Measurements from ENCODE around the gene MYOCOS.

MYOCOS gene

DNA sequence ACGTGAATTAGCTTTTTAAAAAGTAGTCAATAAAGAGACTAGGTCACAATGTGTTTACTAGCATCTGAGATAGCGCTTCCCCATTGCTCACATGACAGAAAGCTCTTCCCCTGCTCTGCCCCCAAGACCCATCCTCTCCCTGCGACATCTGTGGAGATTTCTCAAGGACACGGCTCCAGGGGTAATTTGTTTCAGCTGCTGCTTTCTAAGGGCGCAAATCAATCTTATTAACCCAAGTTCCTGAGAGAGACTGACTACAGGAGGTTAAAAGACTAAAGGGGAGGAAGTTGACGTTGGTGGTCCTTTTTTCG, at the start of gene MYOCOS:
Gene MYOCOS (plus strand): TSS at position 92 of the 311 bp plus-strand sequence. CDS start 1,641 bp downstream, outside the sequence.
- no peak for DNase-seq
- Mint-ChIP-seq H3K9me3 (no peaks in the 10 kb centered on the region), H3K27me3 (ENCODE audit: low read depth, poor library complexity) (no peaks in the 10 kb centered on the region), H3K27ac (peak within 1 kb of the TSS; percentile 95), H3K4me1 (peaks cover 25% of the 10 kb centered on the region), H3K4me3 (no peak within 1 kb of the TSS), H3K36me3 (ENCODE audit: low read depth) (no peaks in the 10 kb centered on the region)
- TF ChIP-seq, protein P1, sequence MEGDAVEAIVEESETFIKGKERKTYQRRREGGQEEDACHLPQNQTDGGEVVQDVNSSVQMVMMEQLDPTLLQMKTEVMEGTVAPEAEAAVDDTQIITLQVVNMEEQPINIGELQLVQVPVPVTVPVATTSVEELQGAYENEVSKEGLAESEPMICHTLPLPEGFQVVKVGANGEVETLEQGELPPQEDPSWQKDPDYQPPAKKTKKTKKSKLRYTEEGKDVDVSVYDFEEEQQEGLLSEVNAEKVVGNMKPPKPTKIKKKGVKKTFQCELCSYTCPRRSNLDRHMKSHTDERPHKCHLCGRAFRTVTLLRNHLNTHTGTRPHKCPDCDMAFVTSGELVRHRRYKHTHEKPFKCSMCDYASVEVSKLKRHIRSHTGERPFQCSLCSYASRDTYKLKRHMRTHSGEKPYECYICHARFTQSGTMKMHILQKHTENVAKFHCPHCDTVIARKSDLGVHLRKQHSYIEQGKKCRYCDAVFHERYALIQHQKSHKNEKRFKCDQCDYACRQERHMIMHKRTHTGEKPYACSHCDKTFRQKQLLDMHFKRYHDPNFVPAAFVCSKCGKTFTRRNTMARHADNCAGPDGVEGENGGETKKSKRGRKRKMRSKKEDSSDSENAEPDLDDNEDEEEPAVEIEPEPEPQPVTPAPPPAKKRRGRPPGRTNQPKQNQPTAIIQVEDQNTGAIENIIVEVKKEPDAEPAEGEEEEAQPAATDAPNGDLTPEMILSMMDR (IDR thresholded peaks at IDR 0.05): no peak

- Mint-ChIP-seq H3K4me1 (no peaks in the 10 kb centered on the region), H3K27me3 (ENCODE audit: low read depth, poor library complexity) (no peaks in the 10 kb centered on the region), H3K27ac (peak overlapping the region; percentile 13), H3K4me3 (no peak overlapping the region), H3K9me3 (no peaks in the 10 kb centered on the region), H3K36me3 (ENCODE audit: low read depth) (peaks cover 72% of the 10 kb centered on the region)
- TF ChIP-seq, protein P1 (IDR thresholded peaks at IDR 0.05): no peak
- DNase-seq: no peak
Observed at GRCh38 chr1:171576144-171576543, 45.9 kb upstream of the MYOCOS start.

DNA sequence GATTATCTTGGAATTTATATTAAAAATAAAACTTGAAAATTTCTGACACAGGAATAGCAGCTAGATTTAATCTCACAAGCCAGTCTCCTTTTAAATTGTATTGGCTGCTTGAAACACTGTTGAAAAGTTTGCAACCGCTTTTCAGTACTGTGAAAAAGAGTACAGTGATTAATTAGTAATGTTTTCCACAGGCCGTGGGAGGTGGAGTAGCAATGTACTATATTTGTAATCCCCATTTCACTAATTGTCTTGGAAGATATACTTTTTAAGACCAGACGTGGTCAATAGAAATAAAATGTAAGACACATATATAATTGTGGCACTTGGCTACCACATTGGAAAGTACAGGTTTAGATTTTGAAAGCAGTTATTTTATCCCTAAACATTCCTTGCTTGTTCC, 40.8 kb upstream of the MYOCOS start:
- Mint-ChIP-seq H3K27me3 (ENCODE audit: low read depth, poor library complexity) (no peaks in the 10 kb centered on the region), H3K4me1 (no peaks in the 10 kb centered on the region), H3K9me3 (no peaks in the 10 kb centered on the region), H3K27ac (no peak overlapping the region), H3K4me3 (no peak overlapping the region), H3K36me3 (ENCODE audit: low read depth) (peaks cover 62% of the 10 kb centered on the region)
- DNase-seq: no peak
- TF ChIP-seq, protein P1 (IDR thresholded peaks at IDR 0.05): no peak

DNA sequence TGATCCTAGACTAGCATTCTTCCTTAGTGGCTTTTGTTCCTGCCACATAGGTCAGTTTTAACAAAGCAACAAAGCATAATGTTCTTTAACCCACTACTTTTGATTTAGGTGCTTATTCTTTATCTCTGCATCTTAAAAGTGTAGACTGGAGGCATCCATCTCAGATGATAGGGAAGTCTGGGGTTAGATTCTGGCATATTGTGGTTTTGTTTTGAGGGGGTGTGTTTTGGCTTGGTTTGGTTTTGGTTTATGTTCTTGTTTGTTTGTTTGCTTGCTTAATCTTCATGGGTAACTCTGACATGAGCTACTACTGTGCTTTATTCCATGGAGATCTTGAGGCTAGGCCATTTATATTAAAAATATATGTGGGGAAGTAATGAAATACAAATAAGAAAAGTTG, 40.3 kb upstream of the MYOCOS start:
- no peaks in the 10 kb centered on the region for H3K4me1 Mint-ChIP-seq
- no peak overlapping the region for H3K4me3 Mint-ChIP-seq
- no peaks in the 10 kb centered on the region for H3K27me3 Mint-ChIP-seq (ENCODE audit: low read depth, poor library complexity)
- peak overlapping the region; percentile 70 for H3K27ac Mint-ChIP-seq
- H3K9me3 Mint-ChIP-seq: no peaks in the 10 kb centered on the region
- TF ChIP-seq, protein P1 (IDR thresholded peaks at IDR 0.05): no peak
- H3K36me3 Mint-ChIP-seq (ENCODE audit: low read depth): peaks cover 62% of the 10 kb centered on the region
- DNase-seq: no peak

- TF ChIP-seq, protein P1 (IDR thresholded peaks at IDR 0.05): no peak
- Mint-ChIP-seq H3K9me3 (no peaks in the 10 kb centered on the region), H3K36me3 (ENCODE audit: low read depth) (peaks cover 61% of the 10 kb centered on the region), H3K27me3 (ENCODE audit: low read depth, poor library complexity) (no peaks in the 10 kb centered on the region), H3K27ac (no peak overlapping the region), H3K4me3 (no peak overlapping the region), H3K4me1 (no peaks in the 10 kb centered on the region)
- DNase-seq: no peak
Observed at GRCh38 chr1:171582589-171582988, 39.5 kb upstream of the MYOCOS start.

DNA sequence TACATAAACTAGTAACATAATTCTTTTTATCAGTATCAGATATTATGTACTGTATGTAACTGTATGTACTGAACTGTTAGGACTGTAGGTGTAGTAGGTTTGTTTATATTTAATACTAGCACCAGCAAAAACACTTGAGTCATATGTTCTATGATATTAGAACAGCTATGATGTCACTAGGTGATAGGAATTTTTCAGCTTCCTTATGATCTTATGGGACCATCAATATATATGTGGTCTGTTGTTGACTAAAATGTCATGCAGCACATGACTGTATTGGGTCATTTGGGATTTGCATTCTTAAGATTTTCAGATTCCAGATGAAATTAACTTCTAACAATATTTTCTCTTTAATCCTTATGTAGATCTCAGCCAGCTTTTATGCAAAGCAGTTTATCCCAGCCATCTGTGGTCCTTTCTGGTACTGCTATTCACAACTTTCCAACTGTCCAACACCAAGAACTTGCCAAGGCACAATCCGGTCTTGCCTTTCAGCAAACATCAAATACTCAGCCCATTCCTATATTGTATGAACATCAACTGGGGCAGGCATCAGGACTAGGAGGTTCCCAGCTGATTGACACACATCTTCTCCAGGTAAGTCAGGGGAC, 38.3 kb upstream of the MYOCOS start:
- no peaks in the 10 kb centered on the region for H3K9me3 Mint-ChIP-seq
- no peak overlapping the region for H3K4me3 Mint-ChIP-seq
- H3K4me1 Mint-ChIP-seq: no peaks in the 10 kb centered on the region
- no peak overlapping the region for H3K27ac Mint-ChIP-seq
- TF ChIP-seq, protein P1 (IDR thresholded peaks at IDR 0.05): no peak
- H3K36me3 Mint-ChIP-seq (ENCODE audit: low read depth): peaks cover 65% of the 10 kb centered on the region
- DNase-seq: no peak
- no peaks in the 10 kb centered on the region for H3K27me3 Mint-ChIP-seq (ENCODE audit: low read depth, poor library complexity)

Measured in nephron progenitor cell (in vitro differentiated cells).